Epithelial cell of prostate (primary cell): ENCODE data around the gene SPATC1L.

Experiments
- DNase-seq: peaks from one replicate; pipeline ENCODE4 v3.0.0-alpha.2; 2011; ENCODE audit warnings: low read depth, low spot score
- H3K27ac ChIP-seq: fragments of 450-650 bp; 2 replicates; pipeline ENCODE4 v1.5.1; 2017; ENCODE audit warnings: mild to moderate bottlenecking

SPATC1L gene

DNA sequence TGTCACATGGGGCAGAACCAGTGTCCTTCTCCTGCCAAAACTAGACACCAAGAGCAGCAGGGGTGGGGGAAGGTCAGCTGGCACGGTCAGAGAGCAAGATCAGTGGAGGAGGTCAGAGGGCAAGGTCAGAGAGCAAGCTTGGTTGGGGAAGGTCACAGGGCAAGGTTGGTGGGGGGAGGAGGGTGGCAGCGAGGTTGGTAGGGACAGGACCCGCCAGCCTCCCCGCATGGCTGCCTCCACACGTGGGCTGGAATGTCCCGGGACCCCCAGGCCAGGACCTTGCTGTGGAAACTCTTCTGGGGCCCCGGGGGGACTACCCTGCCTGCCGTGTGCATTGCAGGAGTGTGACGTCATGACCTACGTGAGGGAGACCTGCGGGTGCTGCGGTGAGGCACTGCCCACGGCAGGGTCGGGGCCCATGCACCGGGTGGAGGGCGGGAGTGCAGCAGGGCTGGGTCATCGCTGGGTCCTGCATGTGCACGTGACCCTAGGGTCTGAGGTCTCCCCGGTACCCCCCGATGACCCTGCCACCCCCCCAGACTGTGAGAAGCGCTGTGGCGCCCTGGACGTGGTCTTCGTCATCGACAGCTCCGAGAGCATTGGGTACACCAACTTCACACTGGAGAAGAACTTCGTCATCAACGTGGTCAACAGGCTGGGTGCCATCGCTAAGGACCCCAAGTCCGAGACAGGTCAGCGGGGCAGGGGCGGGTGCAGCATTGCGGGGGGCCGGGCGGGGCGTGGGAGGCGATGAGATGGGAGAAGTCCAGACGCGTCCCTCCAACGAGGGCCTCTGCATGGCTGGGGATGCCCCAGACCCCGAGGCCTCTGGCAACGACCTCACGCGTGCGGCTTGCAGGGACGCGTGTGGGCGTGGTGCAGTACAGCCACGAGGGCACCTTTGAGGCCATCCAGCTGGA is 59.1 kb downstream of the SPATC1L start:
- DNase-seq: no peak
- no peak overlapping the region for H3K27ac ChIP-seq

DNA sequence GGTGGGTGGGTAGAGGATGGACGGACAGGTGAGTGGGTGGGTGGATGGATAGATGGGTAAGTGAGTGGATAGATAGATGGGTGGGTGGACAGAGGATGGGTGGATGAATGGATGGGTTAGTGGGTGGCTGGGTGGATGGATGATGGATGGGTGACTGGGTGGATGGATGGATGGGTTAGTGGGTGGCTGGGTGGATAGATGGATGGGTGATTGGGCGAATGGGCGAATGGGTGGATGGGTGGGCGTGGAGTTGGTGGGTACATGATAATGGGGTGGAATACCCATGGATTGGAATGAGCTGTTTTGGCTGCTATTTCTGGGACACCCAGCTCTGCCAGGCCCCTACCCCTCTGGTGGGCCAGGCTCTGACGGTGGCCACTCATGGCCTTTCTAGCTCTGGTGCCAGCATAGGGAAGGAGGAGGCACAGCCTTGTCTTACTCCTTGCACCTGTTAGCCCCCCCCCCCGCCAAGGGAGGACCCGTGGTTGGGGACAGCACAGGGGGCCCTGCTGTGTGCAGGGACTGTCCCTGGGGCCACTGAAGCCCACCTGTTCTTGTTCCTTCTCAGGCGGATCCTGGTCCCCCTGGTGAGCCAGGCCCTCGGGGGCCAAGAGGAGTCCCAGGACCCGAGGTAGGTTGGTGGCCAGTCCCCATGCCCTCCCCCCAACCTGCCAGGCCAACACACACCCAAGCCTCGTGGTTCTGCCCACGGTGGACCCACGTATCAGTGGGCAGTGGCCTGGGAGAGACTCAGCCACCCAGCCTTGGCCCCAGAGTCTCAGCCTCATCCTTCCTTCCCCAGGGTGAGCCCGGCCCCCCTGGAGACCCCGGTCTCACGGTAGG is 60.0 kb downstream of the SPATC1L start:
- DNase-seq: no peak
- no peak overlapping the region for H3K27ac ChIP-seq

- no peak overlapping the region for H3K27ac ChIP-seq
- no peak for DNase-seq
Observed at GRCh38 chr21:46122758-46123683, 61.2 kb downstream of the SPATC1L start.

DNA sequence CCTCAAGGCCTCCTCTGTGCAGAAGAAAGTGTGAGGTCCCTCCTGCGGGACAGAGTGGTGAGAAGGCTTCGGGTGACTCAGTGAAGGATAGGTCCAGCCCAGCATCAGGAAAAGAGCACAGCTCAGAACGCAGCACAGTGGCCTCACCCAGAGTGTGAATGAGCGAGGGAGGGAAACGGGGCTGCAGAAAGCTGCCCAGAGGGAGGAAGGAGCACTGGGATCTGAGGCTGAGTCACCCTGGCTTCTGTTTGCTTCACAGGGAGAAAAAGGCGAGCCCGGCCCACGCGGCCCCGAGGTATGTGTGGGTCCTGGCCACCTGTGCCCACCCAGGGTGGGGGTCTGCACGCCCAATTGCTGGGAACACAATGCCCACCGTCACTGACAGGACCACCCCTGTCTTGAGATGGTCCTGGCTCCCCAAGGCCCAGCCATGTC is 62.0 kb downstream of the SPATC1L start:
- no peak overlapping the region for H3K27ac ChIP-seq

GRCh38 chr21:46121286-46122221 is 62.7 kb downstream of the SPATC1L start:
- no peak overlapping the region for H3K27ac ChIP-seq
- no peak for DNase-seq

More for the DNA sequence above, 62.0 kb downstream of the SPATC1L start:
- no peak for DNase-seq

GRCh38 chr21:46120301-46121285 is 63.7 kb downstream of the SPATC1L start:
- H3K27ac ChIP-seq: no peak overlapping the region
- DNase-seq: no peak

DNA sequence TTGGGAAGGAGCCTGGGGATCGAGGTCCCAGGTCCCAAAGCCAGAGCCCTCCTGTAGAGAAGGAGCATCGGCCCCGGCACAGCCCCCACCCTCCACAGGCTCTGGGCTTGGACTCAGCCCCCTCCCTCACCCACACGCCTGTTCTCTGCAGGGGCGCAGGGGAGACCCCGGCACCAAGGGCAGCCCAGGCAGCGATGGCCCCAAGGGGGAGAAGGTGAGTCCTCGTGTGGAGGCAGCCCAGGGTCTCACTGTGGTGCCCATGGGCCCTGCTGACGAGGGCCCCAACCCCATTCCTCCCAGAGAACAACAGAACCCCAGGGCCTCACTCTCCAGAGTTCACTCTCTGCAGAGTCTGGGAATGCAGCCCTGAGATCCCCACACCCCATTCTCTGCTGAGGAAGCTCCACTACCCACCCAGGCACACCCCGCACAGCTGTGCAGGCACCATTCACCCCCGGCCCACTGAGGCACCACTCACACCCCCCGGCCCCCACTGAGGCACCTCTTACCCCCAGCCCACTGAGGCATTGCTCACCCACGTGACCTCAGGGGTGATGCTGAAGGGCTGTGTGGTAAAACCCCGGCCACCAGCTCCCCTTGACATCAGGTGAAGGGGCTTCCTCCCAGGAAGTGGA is 64.5 kb downstream of the SPATC1L start:
- H3K27ac ChIP-seq: no peak overlapping the region
- DNase-seq: no peak

- DNase-seq: no peak
- H3K27ac ChIP-seq: no peak overlapping the region
Observed at GRCh38 chr21:46119144-46119636, 65.1 kb downstream of the SPATC1L start.

GRCh38 chr21:46118316-46119143 is 65.7 kb downstream of the SPATC1L start:
- DNase-seq: no peak
- no peak overlapping the region for H3K27ac ChIP-seq

GRCh38 chr21:46117586-46118315 is 66.5 kb downstream of the SPATC1L start:
- DNase-seq: no peak
- H3K27ac ChIP-seq: no peak overlapping the region

- DNase-seq: no peak
- H3K27ac ChIP-seq: no peak overlapping the region
Observed at GRCh38 chr21:46116776-46117585, 67.3 kb downstream of the SPATC1L start.

DNA sequence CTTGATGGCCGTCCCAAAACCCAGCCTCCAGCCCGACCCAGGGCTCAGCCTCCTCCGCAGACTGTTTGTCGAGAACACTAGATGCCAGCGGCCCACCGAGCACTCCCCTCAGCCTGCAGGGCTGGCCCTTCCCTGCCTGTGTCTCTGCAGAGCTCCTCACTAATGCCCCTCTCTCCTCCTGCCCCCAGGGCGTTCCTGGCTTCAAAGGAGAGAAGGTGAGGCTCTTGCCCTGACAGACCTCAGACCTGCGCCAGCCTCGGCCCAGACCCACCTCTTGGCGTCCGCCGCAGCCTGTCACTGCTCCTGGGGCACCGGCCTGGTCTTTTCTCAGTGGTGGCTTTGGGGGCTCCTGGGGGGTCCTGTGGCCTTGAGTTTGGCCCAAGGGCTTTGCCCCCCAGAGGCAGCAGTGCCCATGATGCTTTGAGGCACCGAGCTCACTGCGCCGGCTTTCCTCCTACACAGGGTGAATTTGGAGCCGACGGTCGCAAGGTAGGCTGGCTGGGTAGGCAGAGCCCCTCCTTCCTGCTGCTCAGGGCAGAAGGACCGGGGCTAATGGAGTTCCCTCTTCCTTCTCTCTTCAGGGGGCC is 68.0 kb downstream of the SPATC1L start:
- DNase-seq: no peak
- no peak overlapping the region for H3K27ac ChIP-seq

DNA sequence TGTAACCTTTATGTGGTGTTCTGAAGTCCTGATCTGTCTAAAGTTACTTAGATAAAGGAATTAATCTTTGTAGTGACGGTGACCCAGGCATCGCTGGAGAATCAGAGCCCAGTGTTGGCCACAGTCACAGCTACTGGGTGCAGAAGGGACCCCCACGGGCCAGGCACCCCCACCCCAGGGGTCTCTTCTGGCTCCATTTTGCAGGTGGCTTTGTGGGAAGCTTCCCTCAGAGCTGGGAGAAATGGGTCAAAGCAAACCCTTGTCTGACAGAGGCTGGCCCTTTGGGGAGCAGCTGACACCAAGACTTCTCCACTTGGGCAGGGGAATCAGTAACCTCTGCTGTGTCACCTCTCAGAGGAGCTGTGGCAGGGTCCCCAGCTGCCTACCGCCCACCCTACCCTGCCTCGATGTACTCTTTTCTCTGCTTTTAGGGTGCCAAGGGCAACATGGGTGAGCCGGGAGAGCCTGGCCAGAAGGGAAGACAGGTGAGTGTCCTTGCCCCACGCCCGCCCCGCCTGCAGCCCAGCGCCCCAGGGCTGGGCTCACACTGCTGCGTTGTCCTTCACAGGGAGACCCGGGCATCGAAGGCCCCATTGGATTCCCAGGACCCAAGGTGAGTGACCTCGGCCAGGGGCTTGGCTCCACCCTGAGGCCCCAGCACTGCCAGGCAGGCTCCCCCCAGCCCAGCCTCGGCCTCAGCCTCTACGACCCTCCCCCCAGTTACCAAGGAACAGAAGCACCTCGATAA is 68.6 kb downstream of the SPATC1L start:
- DNase-seq: no peak
- H3K27ac ChIP-seq: no peak overlapping the region

DNA sequence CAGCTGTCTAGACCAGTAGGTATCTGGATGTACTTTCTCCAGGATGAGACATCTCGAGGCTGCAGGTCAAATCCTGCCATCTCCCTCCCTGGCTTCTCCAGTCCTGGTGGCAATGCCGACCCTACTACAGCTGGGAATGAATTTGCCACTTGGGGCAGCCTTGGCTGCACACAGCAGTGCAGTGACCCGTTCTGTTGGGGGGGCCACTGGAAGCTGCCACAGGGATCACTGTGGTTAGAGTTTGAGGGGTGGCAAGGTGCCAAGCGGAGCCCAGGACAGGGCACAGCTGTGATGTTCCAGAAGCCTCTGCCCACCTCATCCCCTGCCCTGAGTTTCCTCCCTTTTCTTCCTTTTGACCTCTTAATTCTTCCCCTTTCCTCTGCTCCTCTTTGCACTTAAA is 69.3 kb downstream of the SPATC1L start:
- no peak overlapping the region for H3K27ac ChIP-seq
- DNase-seq: no peak
